GM18507 (cell line): ENCODE results near the gene RABL6.

ENCODE experiments used
- DNase-seq: peaks from one replicate; pipeline ENCODE4 v3.0.0; 2011; ENCODE audit warnings: low read depth; ENCODE audit not compliant: insufficient read length; ENCODE audit errors: extremely low spot score
- FAIRE-seq: peaks from 2 replicates; lab custom pipeline; 2011; peaks lifted over from hg19 to GRCh38; lab: Jason Lieb, UNC

RABL6 gene

GRCh38 chr9:136889858-136890257, 82.1 kb downstream of the RABL6 start:
- DNase-seq (no peak), FAIRE-seq (no peak)

GRCh38 chr9:136890661-136891060, 82.9 kb downstream of the RABL6 start:
- FAIRE-seq (no peak), DNase-seq (no peak)
